ENCODE data around the gene METTL1.

DNA sequence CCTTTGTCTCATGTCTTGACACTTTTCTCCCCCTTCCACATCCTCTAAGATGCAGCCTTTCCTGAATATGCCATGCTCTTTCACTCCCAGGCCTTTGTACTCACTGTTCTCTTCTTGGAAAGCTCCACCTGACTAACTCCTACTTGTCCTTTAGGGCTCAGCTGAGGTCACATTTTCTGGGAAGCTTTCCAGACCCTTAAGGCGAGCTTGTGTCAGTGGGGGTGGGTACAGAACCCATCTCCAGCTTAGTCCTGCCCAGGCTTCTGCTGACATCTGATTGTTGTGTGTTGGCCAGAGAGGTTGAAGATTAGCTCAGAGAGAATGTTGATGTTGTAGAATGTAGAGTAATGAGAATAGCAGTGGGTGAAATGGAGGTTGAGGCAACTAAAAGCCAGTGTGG is 7.8 kb upstream of the METTL1 start:
- TF ChIP-seq, protein P1, sequence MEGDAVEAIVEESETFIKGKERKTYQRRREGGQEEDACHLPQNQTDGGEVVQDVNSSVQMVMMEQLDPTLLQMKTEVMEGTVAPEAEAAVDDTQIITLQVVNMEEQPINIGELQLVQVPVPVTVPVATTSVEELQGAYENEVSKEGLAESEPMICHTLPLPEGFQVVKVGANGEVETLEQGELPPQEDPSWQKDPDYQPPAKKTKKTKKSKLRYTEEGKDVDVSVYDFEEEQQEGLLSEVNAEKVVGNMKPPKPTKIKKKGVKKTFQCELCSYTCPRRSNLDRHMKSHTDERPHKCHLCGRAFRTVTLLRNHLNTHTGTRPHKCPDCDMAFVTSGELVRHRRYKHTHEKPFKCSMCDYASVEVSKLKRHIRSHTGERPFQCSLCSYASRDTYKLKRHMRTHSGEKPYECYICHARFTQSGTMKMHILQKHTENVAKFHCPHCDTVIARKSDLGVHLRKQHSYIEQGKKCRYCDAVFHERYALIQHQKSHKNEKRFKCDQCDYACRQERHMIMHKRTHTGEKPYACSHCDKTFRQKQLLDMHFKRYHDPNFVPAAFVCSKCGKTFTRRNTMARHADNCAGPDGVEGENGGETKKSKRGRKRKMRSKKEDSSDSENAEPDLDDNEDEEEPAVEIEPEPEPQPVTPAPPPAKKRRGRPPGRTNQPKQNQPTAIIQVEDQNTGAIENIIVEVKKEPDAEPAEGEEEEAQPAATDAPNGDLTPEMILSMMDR (conservative IDR thresholded peaks at IDR 0.05; ENCODE audit: low read length): no peak
- TF ChIP-seq EZH2phosphoT487 (IDR thresholded peaks at IDR 0.05; ENCODE audit: borderline replicate concordance): no peak

Measured in Loucy (cell line).